ENCODE data around the gene ACY1.

ACY1 gene

GRCh38 chr3:51982838-51983577, at the start of gene ACY1:
Gene ACY1 (plus strand): TSS chr3:51983535. CDS start chr3:51984065, 530 bp downstream.
- peak; percentile 93 for DNase-seq (ENCODE audit: low spot score)
- no peak for TF ChIP-seq CTCF (IDR thresholded peaks at IDR 0.05)
- H3K27ac ChIP-seq: peak within 1 kb of the TSS; percentile 87 to 96
- H3K4me3 ChIP-seq: peak within 1 kb of the TSS; percentile 76

DNA sequence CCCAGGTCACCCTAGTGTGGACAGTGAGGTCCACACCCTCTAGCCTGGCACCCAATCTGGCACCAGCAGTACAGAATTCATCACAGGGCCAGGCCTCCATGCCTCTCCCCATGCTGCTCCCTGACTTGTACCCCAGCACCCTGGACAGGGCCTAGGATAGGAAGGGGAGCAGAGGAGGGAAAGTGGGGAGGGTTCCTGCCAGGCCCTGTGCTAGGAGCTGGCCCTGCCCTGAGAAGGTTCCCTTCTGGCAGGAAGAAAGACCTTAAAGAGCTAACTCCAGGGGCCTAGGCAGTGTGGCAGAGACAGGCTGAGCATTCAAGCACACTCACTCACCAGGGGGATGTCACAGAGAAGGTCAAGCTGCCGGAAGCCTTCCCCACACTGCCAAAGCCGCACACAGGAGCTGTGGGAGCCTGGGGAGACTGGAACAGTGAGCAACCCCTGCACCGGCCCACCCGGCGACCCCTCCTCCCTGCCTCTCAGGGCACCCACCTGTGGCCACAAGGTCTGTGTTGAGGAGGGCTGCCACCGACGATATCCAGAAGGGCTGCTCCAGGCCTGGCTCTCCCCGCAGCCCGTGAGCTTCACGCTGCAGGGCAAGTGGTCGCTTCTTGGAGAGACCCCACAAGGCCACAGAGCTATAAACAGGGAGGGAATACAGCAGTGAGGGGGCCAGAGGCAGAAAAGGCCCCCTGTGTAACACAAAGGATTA, 49.0 kb upstream of the ACY1 start:
- TF ChIP-seq CTCF (IDR thresholded peaks at IDR 0.05): no peak
- no peak overlapping the region for H3K4me3 ChIP-seq
- no peak overlapping the region for H3K27ac ChIP-seq
- no peak for DNase-seq (ENCODE audit: low spot score)

DNA sequence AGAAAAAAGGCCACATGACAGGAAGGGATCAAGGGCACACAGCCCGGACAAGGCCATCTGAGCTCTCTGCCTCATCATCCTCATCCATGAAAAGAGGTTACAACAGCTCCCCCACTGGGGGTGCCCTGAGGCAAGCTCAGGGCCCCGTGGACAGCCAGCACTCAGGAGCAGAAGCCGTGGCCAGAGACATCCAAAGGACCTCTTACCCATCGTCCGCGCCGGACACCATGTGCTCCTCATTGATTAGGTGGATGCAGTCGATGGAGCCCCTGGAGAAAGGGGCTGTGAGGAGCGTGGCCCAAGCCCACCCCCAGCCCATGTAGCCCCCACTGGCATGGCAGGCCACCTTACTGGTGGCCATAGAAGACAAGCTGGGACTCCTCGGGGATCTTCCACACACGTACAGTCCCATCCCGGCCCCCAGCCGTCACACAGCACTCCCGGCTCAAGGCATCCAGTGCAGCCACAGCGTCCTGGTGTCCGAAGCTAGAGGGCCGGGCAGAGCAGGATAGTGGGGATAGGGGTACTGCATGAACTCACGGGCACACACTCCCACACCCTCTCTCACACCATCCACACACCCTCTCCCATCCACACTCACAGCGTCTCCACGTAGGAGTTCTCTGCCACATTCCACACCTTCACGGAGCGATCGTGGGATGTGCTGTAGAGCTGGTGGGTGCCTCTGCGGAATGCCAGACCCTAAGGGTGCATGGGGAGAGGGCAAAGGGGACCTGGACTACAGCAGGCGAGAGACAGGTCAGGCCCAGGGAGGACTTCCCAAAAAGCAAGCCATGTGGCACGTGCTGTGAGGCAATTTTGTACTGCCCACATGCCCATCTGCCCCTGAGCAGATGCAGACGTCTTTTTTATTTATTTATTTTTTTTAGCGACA, 48.1 kb upstream of the ACY1 start:
- Histone ChIP-seq H3K4me3 (no peak overlapping the region), H3K27ac (no peak overlapping the region)
- DNase-seq (ENCODE audit: low spot score): no peak
- TF ChIP-seq CTCF (IDR thresholded peaks at IDR 0.05): no peak

DNA sequence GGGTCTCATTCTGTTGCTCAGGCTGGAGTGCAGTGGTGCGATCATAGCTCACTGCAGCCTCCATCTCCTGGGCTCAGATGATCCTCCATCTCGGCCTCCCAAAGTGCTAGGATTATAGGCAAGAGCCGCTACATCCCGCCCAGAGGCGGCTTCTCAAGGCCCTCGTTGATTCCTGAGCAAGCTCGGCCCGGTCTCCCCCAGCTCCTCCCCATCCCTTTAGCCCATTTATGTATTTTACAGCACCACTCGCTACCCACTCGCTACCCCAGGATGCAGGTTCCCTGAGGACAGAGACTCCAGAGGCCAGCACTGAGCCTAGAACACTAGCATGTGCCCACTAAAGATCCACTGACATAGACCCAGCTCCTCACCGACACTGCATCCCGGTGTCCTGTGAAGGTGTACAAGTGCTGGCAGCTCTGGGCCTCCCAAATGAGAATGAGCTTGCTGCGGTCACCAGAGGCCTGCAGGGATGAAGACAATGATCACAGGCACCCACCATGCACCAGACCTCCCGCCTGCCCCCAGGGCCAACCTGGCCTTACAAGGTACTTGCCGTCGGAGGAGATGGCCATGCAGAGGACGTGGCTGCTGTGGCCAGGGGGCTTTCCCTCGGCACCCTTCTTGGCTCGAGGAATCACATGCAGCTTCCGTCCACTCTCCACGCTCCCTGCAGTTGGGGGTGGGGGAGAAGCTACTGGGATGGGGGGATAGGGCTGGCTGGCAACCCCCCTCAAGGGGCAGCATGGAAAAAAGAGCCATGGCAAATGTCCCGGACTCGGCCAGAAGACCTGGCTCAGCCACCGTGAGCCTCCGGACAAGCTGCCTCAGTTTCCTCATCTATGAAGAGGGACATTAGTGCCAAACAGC, 47.2 kb upstream of the ACY1 start:
- no peak overlapping the region for H3K27ac ChIP-seq
- TF ChIP-seq CTCF (IDR thresholded peaks at IDR 0.05): no peak
- DNase-seq (ENCODE audit: low spot score): no peak
- no peak overlapping the region for H3K4me3 ChIP-seq

DNA sequence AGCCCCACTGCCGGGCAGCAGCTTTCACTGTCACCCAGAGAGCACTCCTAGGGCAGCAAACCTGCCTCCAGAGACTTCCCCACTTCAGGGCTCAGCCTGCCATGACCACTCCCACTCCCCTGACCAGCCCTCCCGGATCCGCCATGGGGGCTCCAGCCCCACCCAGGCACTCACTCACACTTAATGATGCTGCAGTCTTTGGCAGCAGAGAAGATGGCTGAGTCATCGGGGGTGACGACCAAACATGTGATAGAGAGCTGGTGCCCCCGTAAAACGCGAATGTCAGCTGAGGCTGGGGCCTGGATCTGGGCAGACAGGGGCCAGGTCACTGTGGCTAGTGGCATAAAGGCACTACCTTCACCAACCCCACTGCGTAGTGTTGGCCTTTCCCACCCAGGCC, 46.3 kb upstream of the ACY1 start:
- Histone ChIP-seq H3K4me3 (no peak overlapping the region), H3K27ac (no peak overlapping the region)
- no peak for TF ChIP-seq CTCF (IDR thresholded peaks at IDR 0.05)
- no peak for DNase-seq (ENCODE audit: low spot score)
